ES-I3 (cell line): Measurements from ENCODE around the gene GTF2H2.
"Not testable (repeated sequence)": the region's sequence is repeated elsewhere in the genome, so short reads cannot be mapped to it uniquely, and the experiment has no call there.

Experiments used
- H3K36me3 ChIP-seq: 2 replicates; pipeline ENCODE4 v1.6.1; 2013; ENCODE audit warnings: mild to moderate bottlenecking, low read length, control low read depth, moderate library complexity; ENCODE audit not compliant: insufficient read depth
- H3K4me1 ChIP-seq: 2 replicates; pipeline ENCODE4 v1.6.1; 2013; ENCODE audit warnings: mild to moderate bottlenecking, control low read depth, low read length; ENCODE audit not compliant: insufficient read depth
- H3K9ac ChIP-seq: 2 replicates; pipeline ENCODE4 v1.6.1; 2013; ENCODE audit warnings: low read depth, mild to moderate bottlenecking, low read length, moderate library complexity
- H3K9me3 ChIP-seq: 2 replicates; pipeline ENCODE4 v1.6.1; 2013; ENCODE audit warnings: mild to moderate bottlenecking, low read length, moderate library complexity; ENCODE audit not compliant: control insufficient read depth, insufficient read depth

GTF2H2 gene

GRCh38 chr5:71031046-71031776 lies 36.3 kb downstream of the GTF2H2 start:
- H3K9me3 ChIP-seq, H3K4me1 ChIP-seq, H3K36me3 ChIP-seq, H3K9ac ChIP-seq: not testable (repeated sequence)

GRCh38 chr5:71025289-71025953 lies 42.1 kb downstream of the GTF2H2 start, which contains the start of gene NAIP:
Gene NAIP (minus strand): TSS chr5:71025339. CDS start chr5:71012915, 12,424 bp downstream.
- H3K4me1 ChIP-seq, H3K36me3 ChIP-seq: not testable (repeated sequence)

GRCh38 chr5:71020643-71021042 lies 46.8 kb downstream of the GTF2H2 start:
- not testable (repeated sequence) for H3K4me1 ChIP-seq, H3K9ac ChIP-seq, H3K9me3 ChIP-seq, H3K36me3 ChIP-seq

More at GRCh38 chr5:71025289-71025953, 42.1 kb downstream of the GTF2H2 start, which contains the start of gene NAIP:
- H3K9me3 ChIP-seq, H3K9ac ChIP-seq: not testable (repeated sequence)

- H3K4me1 ChIP-seq, H3K9ac ChIP-seq, H3K36me3 ChIP-seq, H3K9me3 ChIP-seq: not testable (repeated sequence)
Measured at GRCh38 chr5:71018376-71019005, 49.0 kb downstream of the GTF2H2 start.

GRCh38 chr5:71014176-71014575 lies 53.3 kb downstream of the GTF2H2 start:
- Histone ChIP-seq H3K36me3 (no peaks in the 10 kb centered on the region), H3K9me3 (no peaks in the 10 kb centered on the region), H3K9ac (no peak overlapping the region), H3K4me1 (no peaks in the 10 kb centered on the region)

- no peaks in the 10 kb centered on the region for H3K9me3 ChIP-seq
- H3K4me1 ChIP-seq: no peaks in the 10 kb centered on the region
- no peaks in the 10 kb centered on the region for H3K36me3 ChIP-seq
- no peak overlapping the region for H3K9ac ChIP-seq
Measured at GRCh38 chr5:71013575-71013974, 53.9 kb downstream of the GTF2H2 start.

- Histone ChIP-seq H3K9ac (no peak overlapping the region), H3K36me3 (no peaks in the 10 kb centered on the region), H3K9me3 (no peaks in the 10 kb centered on the region), H3K4me1 (no peaks in the 10 kb centered on the region)
Measured at GRCh38 chr5:71011194-71011792, 56.2 kb downstream of the GTF2H2 start.

GRCh38 chr5:71006983-71007382 lies 60.5 kb downstream of the GTF2H2 start:
- H3K9me3 ChIP-seq, H3K36me3 ChIP-seq, H3K4me1 ChIP-seq, H3K9ac ChIP-seq: not testable (repeated sequence)
